ENCODE results near the gene PNPLA8. TPM values are rescaled to one million over a fixed set of nuclear protein-coding genes. Genes with fewer than 3 reads are reported as not detected.

Gene PNPLA8
- polyA plus RNA-seq, 1 donor from 2014 or later, result 50.2 TPM

DNA sequence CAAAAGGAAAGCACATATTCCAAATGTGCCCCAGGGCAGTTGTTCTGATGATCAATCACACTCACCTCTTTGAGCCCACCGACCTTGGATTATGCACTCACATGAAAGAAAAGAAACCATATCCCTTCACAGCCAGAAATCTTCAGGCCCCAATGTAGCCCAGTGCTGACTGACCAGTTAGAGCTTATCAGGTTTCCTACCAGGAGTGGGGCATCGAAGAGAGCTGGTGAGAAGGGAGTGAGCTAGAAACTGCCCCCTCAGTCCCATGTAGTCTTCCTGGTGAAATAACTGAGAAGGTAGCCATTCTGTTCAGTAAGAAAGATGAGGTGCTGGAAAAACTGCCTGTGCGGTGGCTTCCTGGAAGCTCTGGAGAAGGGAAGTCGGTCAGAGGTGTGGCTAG is 101.9 kb downstream of the PNPLA8 start:
- Mint-ChIP-seq H3K27ac (no peak overlapping the region), H3K36me3 (peaks cover 2% of the 10 kb centered on the region), H3K27me3 (peaks cover 12% of the 10 kb centered on the region), H3K9me3 (no peaks in the 10 kb centered on the region), H3K4me1 (peaks cover 2 to 9% (median 8%) of the 10 kb centered on the region in 3 donors), H3K4me3 (no peak overlapping the region)

DNA sequence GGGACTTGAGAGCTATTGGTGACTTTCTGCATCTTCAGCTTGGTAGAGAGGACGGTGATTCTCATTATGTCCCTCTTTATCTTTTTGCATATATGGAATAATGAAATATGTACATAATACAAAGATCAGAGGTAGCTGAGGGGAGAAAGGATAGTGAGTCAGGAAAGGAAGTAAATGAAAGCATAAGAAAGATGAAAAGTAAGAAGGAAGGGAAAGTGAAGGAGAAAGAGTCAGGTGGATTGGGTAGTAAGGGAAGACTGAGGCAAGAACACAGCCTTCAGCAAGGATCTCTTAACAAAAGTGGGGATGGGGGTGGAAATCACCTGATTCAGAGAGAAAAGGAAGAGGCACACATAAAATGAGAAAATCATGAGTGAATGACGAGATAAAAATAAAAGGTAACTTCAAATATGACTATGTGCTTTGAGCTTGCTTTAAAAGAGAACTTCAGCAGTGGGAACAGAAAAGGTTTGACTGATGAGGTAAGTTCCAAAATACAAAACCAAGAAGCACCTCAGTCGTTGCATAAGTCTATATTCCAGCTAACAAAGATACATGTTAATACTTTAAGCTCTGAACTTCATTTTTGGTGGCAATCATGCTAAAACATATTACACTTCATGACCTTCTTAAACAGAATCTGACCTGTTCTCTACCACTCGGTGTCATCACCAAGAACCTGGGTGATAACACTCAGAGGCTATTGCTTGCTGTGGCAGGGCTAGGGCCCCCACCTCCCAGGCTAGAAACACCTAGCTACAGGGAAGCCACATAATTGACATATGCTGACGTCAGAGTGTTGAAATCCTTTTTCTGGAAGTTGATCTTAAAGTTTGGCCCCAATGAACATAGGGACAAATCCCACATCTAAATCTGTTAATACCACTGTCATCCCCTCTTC is 102.6 kb downstream of the PNPLA8 start:
- H3K9me3 Mint-ChIP-seq, result no peaks in the 10 kb centered on the region
- H3K4me1 Mint-ChIP-seq, result peaks cover 2 to 12% (median 10%) of the 10 kb centered on the region in 3 donors
- H3K27me3 Mint-ChIP-seq, result peaks cover 12% of the 10 kb centered on the region
- no peak overlapping the region for H3K27ac Mint-ChIP-seq
- no peak overlapping the region for H3K4me3 Mint-ChIP-seq
- H3K36me3 Mint-ChIP-seq, result peaks cover 2% of the 10 kb centered on the region

DNA sequence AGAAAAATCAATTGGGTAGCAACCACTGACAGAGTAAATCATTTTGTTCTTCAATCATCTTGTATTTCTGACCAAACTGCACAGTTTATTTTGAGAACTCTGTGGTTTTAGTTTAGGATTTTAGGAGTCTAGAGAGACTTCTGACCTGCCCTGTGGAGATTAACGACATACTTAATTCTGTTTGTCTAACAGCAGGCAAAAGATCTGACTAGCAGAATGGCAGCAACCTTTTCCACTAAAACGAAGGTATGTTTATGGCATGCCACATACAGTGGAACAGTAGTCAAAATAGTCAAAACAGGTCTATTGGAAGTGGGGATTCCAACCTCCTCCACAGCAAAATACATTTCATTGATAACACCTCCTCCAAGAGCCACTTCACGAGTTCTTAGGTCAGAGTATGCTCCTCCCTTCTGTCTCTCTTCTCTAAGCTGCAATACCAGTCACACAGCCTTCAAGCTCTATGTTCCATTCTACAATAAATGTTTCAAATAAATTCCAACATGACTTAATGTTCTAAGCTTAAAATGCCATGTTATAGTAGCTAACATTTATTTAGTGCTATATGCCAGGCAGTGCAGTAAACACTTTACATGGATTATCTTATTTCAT is 104.1 kb downstream of the PNPLA8 start:
- Mint-ChIP-seq H3K27ac (no peak overlapping the region), H3K27me3 (peaks cover 12% of the 10 kb centered on the region), H3K9me3 (no peaks in the 10 kb centered on the region), H3K4me1 (peaks cover 3 to 15% (median 12%) of the 10 kb centered on the region in 3 donors), H3K36me3 (peaks cover 2% of the 10 kb centered on the region), H3K4me3 (no peak overlapping the region)

Other genes with a start within 250 kb of the PNPLA8 start
- 0.49 TPM for gene NRCAM, start 69.7 kb downstream of the PNPLA8 start, polyA plus RNA-seq
- 27.3 TPM for gene THAP5, start 43.6 kb upstream of the PNPLA8 start, polyA plus RNA-seq
- 29.5 TPM for gene DNAJB9, start 43.7 kb upstream of the PNPLA8 start, polyA plus RNA-seq

Measured in IgD-negative memory B cell (primary cell).